HepG2 (cell line): ENCODE results near the gene AFAP1.

Experiments
- BCL6 ChIP-seq: IDR thresholded peaks from 2 replicates; pipeline ENCODE4 v1.6.1; 2016; ENCODE audit warnings: missing genetic modification reagents, missing compliant biosample characterization
- CENPBD1 ChIP-seq: sonication (generic); formaldehyde crosslinking; IDR thresholded peaks from 2 replicates; pipeline ENCODE4 v1.8.0; 2022; ENCODE audit warnings: missing genetic modification reagents, low read depth, mild to moderate bottlenecking, borderline replicate concordance
- CTCF ChIP-seq: sonication (generic); formaldehyde crosslinking; IDR thresholded peaks from 2 replicates; pipeline ENCODE4 v1.5.0; 2020; ENCODE audit warnings: mild to moderate bottlenecking, missing genetic modification reagents, moderate library complexity
- EHMT2 ChIP-seq: fragments of 200-600 bp; sonication (generic); IDR thresholded peaks from 2 replicates; pipeline ENCODE4 v1.7.0; 2017; ENCODE audit warnings: antibody characterized with exemption, low read depth, low read length, borderline replicate concordance
- KMT2A ChIP-seq: sonication (generic); formaldehyde crosslinking; IDR thresholded peaks from 2 replicates; pipeline ENCODE4 v1.4.0; 2020; ENCODE audit warnings: missing genetic modification reagents
- MAZ ChIP-seq, 2 experiments: sonication (generic) in 1 of 2; formaldehyde crosslinking in 1 of 2; IDR thresholded peaks; 2 replicates each; pipeline versions ENCODE4 v1.5.0 to v1.6.1; 2012 to 2020; ENCODE audit warnings: low read depth in 2 of 2, mild to moderate bottlenecking in 2 of 2, borderline replicate concordance in 1 of 2, improper control_type of control experiment in 1 of 2, low read length in 1 of 2, missing genetic modification reagents in 1 of 2, moderate library complexity in 1 of 2
- PAX8 ChIP-seq: sonication (generic); formaldehyde crosslinking; IDR thresholded peaks from 2 replicates; pipeline ENCODE4 v1.8.0; 2022; ENCODE audit warnings: mild to moderate bottlenecking, missing genetic modification reagents, borderline replicate concordance
- SIN3A ChIP-seq: IDR thresholded peaks from 2 replicates; pipeline ENCODE4 v1.6.1; 2011; ENCODE audit warnings: low read depth, mild to moderate bottlenecking, control low read depth, low read length, borderline replicate concordance
- SMAD3 ChIP-seq: sonication (generic); formaldehyde crosslinking; IDR thresholded peaks from 2 replicates; pipeline ENCODE4 v1.4.0; 2020; ENCODE audit warnings: missing genetic modification reagents
- TGIF2 ChIP-seq: IDR thresholded peaks from 2 replicates; pipeline ENCODE4 v1.6.1; 2016; ENCODE audit warnings: control low read depth, missing compliant biosample characterization
- ZMYM3 ChIP-seq: sonication (generic); formaldehyde crosslinking; IDR thresholded peaks from 2 replicates; pipeline ENCODE4 v1.5.1; 2020; ENCODE audit warnings: mild to moderate bottlenecking, missing genetic modification reagents
- ZNF205 ChIP-seq: IDR thresholded peaks from 2 replicates; pipeline ENCODE4 v1.6.1; 2018; ENCODE audit warnings: missing biosample characterization, missing genetic modification reagents
- TF ChIP-seq, protein P1 (sequence below): sonication (generic); formaldehyde crosslinking; IDR thresholded peaks from 2 replicates; pipeline ENCODE4 v1.4.0; 2020; ENCODE audit warnings: missing genetic modification reagents

GRCh38 chr4:7952615-7953014 is 13.0 kb upstream of the AFAP1 start:
- TF ChIP-seq CTCF (CRISPR knock-in tag) (no peak), BCL6 (no peak), MAZ (IDR thresholded peaks at IDR 0.05; ENCODE audit: borderline replicate concordance, low read depth, low read length) (no peak), MAZ (CRISPR knock-in tag; IDR thresholded peaks at IDR 0.05; ENCODE audit: low read depth) (no peak), CENPBD1 (CRISPR knock-in tag) (no peak), ZMYM3 (no peak), KMT2A (CRISPR knock-in tag) (no peak), SMAD3 (CRISPR knock-in tag) (no peak), ZNF205 (CRISPR knock-in tag) (no peak), PAX8 (CRISPR knock-in tag) (no peak), SIN3A (no peak), EHMT2 (no peak), TGIF2 (no peak)
- TF ChIP-seq, protein P1, sequence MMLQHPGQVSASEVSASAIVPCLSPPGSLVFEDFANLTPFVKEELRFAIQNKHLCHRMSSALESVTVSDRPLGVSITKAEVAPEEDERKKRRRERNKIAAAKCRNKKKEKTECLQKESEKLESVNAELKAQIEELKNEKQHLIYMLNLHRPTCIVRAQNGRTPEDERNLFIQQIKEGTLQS (CRISPR knock-in tag): no peak
